Keratinocyte (primary cell): ENCODE results near the gene TBL1XR1. TPM values are rescaled to one million over a fixed set of nuclear protein-coding genes. Genes with fewer than 3 reads are reported as not detected.
"Not testable (repeated sequence)": the region's sequence is repeated elsewhere in the genome, so short reads cannot be mapped to it uniquely, and the experiment has no call there.

Experiments
- DNase-seq: peaks from one replicate; pipeline ENCODE4 v3.0.0-alpha.2; 2011; ENCODE audit warnings: low read depth, missing footprints, low spot score
- FAIRE-seq: peaks from 2 replicates; lab custom pipeline; 2011; peaks lifted over from hg19 to GRCh38; lab: Jason Lieb, UNC
- H2AFZ ChIP-seq: 2 replicates; pipeline ENCODE4 v1.6.0; 2012; ENCODE audit warnings: low read length, control low read depth, inconsistent platforms; ENCODE audit not compliant: control insufficient read depth
- H3K27ac ChIP-seq: 2 replicates; pipeline ENCODE4 v1.5.1; 2011; ENCODE audit warnings: low read length; ENCODE audit not compliant: control insufficient read depth, insufficient read depth
- H3K27me3 ChIP-seq: 3 replicates; pipeline ENCODE4 v1.6.0; 2011; ENCODE audit warnings: low read length; ENCODE audit not compliant: control insufficient read depth, insufficient read depth; ENCODE audit errors: extremely low read depth
- H3K36me3 ChIP-seq, 2 experiments: 2 replicates in 1 of 2; 3 replicates in 1 of 2; pipeline ENCODE4 v1.5.1; 2011; ENCODE audit warnings: low read length in 2 of 2, mild to moderate bottlenecking in 1 of 2; ENCODE audit not compliant: control insufficient read depth in 2 of 2, insufficient read depth in 2 of 2; ENCODE audit errors: extremely low read depth in 1 of 2
- H3K4me1 ChIP-seq: 3 replicates; pipeline ENCODE4 v1.5.1; 2011; ENCODE audit warnings: low read length; ENCODE audit not compliant: control insufficient read depth, insufficient read depth; ENCODE audit errors: extremely low read depth
- H3K4me2 ChIP-seq: 3 replicates; pipeline ENCODE4 v1.6.0; 2011; ENCODE audit warnings: low read depth, low read length; ENCODE audit not compliant: control insufficient read depth, insufficient read depth; ENCODE audit errors: extremely low read depth
- H3K4me3 ChIP-seq, 3 experiments: fragments of 200-600 bp in 1 of 3; sonication (generic) in 1 of 3; 2 replicates in 2 of 3; 3 replicates in 1 of 3; pipeline ENCODE4 v1.5.1; 2011 to 2016; ENCODE audit warnings: low read length in 3 of 3, mild to moderate bottlenecking in 3 of 3, control low read depth in 2 of 3, inconsistent platforms in 1 of 3, low read depth in 1 of 3, mixed read lengths in 1 of 3, mixed run types in 1 of 3, moderate library complexity in 1 of 3; ENCODE audit not compliant: control insufficient read depth in 2 of 3, insufficient read depth in 2 of 3; ENCODE audit errors: extremely low read depth in 1 of 3
- H3K79me2 ChIP-seq: 2 replicates; pipeline ENCODE4 v1.6.0; 2012; ENCODE audit warnings: low read length; ENCODE audit not compliant: control insufficient read depth, insufficient read depth
- H3K9ac ChIP-seq: 3 replicates; pipeline ENCODE4 v1.6.0; 2011; ENCODE audit warnings: low read length; ENCODE audit not compliant: control insufficient read depth, insufficient read depth; ENCODE audit errors: extremely low read depth
- H3K9me1 ChIP-seq: 3 replicates; pipeline ENCODE4 v1.6.0; 2011; ENCODE audit warnings: low read length; ENCODE audit not compliant: control insufficient read depth, insufficient read depth; ENCODE audit errors: extremely low read depth
- H3K9me3 ChIP-seq: 2 replicates; pipeline ENCODE4 v1.5.1; 2012; ENCODE audit warnings: low read depth, low read length; ENCODE audit not compliant: control insufficient read depth
- H4K20me1 ChIP-seq: 3 replicates; pipeline ENCODE4 v1.6.0; 2011; ENCODE audit warnings: low read length; ENCODE audit not compliant: control insufficient read depth, insufficient read depth; ENCODE audit errors: extremely low read depth
- EZH2 ChIP-seq: IDR thresholded peaks from one replicate; pipeline ENCODE4 v1.6.1; 2012; ENCODE audit warnings: inconsistent platforms, mild to moderate bottlenecking, low read length, moderate library complexity
- dilution Hi-C: fragments of 300-500 bp; cut with MboI; formaldehyde crosslinking; loops from one replicate; pipeline ENCODE4 v1.7.0; 2020; ENCODE audit warnings: low sequenced_read_pairs; ENCODE audit not compliant: extremely low pct_ligation_motif_present
- polyA plus RNA-seq, 5 experiments: library from polyadenylated mRNA; depleted of rRNA in 3 of 5; stranded (reverse) in 3 of 5; stranded (forward) in 1 of 5; unstranded in 1 of 5; fragments of >200 nt; gene quantifications; 1 replicate in 1 of 5; 2 replicates in 3 of 5; 3 replicates in 1 of 5; pipeline versions ENCODE4 v1.2.1 to v1.2.3, GENCODE V29; 2011 to 2012; ENCODE audit warnings: missing spikeins in 2 of 5, low read depth in 1 of 5, low replicate concordance in 1 of 5
- TF ChIP-seq, protein P1 (sequence below), 3 experiments: IDR thresholded peaks in 1 of 3; conservative IDR thresholded peaks in 1 of 3; optimal IDR thresholded peaks in 1 of 3; 2 replicates in 2 of 3; 3 replicates in 1 of 3; pipeline versions ENCODE3 to v1.5.1; 2011; ENCODE audit warnings: low read length in 3 of 3, mild to moderate bottlenecking in 3 of 3, moderate library complexity in 2 of 3, control low read depth in 1 of 3, inconsistent platforms in 1 of 3; ENCODE audit not compliant: insufficient read depth in 2 of 3; ENCODE audit errors: extremely low read depth in 1 of 3

The TBL1XR1 gene
- polyA plus RNA-seq, 1 donor (not counting 4 experiments of a cell fraction or from before 2014, with no cell fraction given), result 169 TPM

DNA sequence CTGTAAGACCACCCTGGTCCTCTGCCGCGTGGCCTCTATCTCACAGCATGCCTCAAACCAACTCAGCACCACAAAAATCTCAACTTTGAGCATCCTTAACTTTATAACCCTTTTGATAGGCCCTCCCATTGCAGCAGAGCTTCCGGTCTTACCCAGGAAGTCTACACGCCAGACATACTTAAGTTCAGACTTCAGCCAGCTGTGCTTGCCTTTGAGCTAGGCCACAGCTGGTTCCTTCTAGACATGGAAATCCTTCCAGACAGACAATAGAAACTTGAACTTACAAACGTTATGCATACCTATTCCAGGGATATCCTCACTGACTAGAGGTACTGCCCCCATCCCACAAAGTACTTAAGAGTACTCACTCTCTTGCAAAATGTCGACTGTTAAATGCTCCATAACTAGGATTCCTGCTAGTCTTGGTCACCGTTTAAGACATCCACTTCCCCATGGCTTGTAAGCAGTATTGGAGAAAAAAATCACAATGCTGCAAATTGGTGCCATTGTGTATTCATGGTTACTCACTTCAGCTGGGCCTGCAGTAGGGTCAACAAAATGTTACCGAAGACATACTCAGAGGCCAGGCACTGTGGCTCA lies 183.5 kb downstream of the TBL1XR1 start:
- FAIRE-seq (no peak), DNase-seq (no peak)
- Histone ChIP-seq H2AFZ (no peak overlapping the region), H3K4me2 (no peak overlapping the region), H4K20me1 (no peaks in the 10 kb centered on the region), H3K79me2 (no peaks in the 10 kb centered on the region), H3K4me3 (no peak overlapping the region), H3K9me3 (no peaks in the 10 kb centered on the region), H3K9me1 (no peaks in the 10 kb centered on the region), H3K27me3 (no peaks in the 10 kb centered on the region), H3K9ac (no peak overlapping the region), H3K27ac (no peak overlapping the region), H3K36me3 (peaks cover 2% of the 10 kb centered on the region in 2 experiments), H3K4me1 (no peaks in the 10 kb centered on the region)
- TF ChIP-seq, protein P1, sequence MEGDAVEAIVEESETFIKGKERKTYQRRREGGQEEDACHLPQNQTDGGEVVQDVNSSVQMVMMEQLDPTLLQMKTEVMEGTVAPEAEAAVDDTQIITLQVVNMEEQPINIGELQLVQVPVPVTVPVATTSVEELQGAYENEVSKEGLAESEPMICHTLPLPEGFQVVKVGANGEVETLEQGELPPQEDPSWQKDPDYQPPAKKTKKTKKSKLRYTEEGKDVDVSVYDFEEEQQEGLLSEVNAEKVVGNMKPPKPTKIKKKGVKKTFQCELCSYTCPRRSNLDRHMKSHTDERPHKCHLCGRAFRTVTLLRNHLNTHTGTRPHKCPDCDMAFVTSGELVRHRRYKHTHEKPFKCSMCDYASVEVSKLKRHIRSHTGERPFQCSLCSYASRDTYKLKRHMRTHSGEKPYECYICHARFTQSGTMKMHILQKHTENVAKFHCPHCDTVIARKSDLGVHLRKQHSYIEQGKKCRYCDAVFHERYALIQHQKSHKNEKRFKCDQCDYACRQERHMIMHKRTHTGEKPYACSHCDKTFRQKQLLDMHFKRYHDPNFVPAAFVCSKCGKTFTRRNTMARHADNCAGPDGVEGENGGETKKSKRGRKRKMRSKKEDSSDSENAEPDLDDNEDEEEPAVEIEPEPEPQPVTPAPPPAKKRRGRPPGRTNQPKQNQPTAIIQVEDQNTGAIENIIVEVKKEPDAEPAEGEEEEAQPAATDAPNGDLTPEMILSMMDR (optimal IDR thresholded peaks at IDR 0.05 in 1 of 3, IDR thresholded peaks at IDR 0.05 in 1 of 3, conservative IDR thresholded peaks at IDR 0.05 in 1 of 3; ENCODE audit: extremely low read depth in 1 of 3, insufficient read depth in 2 of 3, low read length in 3 of 3), result no peak
- TF ChIP-seq EZH2, result no peak
- dilution Hi-C loops, result no loop called here

DNA sequence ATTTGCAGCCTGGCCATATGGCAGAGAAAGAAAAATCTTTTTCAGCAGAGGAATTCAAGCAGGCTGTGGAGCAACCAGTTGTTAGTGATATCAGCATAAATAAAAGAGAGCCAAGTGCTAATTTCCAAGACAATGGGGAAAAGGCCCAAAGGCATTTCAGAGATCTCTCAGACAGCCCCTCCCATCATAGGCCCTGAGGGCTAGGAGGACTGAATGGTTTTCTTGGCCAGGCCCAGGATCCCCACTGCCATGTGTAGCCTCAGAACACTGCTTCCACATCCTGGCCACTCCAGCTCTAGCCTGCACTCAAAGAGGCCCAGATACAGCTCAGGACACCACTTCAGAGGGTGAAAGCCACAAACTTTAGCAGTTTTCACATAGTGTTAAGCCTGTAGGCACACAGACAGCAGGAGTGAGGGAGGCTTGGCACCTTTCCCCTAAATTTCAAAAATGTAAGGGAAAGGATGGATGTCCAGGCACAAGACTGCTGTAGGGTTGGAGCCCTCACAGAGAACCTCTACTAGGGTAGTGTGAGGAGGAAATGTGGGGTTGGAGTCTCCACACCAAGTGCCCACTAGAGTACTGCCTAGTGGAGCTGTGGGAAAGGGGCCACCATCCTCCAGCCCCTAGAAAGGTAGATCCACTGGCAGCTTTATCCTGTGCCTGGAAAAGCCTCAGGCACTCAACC lies 191.4 kb downstream of the TBL1XR1 start:
- FAIRE-seq (no peak), DNase-seq (no peak)
- no peaks in the 10 kb centered on the region for H3K79me2 ChIP-seq
- no peaks in the 10 kb centered on the region for H3K27me3 ChIP-seq
- no peak overlapping the region for H3K27ac ChIP-seq
- dilution Hi-C loops, result no loop called here
- H3K9me3 ChIP-seq, result peaks cover 5% of the 10 kb centered on the region
- H2AFZ ChIP-seq, result no peak overlapping the region
- H3K36me3 ChIP-seq, result no peaks in the 10 kb centered on the region
- no peaks in the 10 kb centered on the region for H4K20me1 ChIP-seq
- no peaks in the 10 kb centered on the region for H3K4me1 ChIP-seq
- no peak for TF ChIP-seq EZH2
- TF ChIP-seq, protein P1 (optimal IDR thresholded peaks at IDR 0.05 in 1 of 3, IDR thresholded peaks at IDR 0.05 in 1 of 3, conservative IDR thresholded peaks at IDR 0.05 in 1 of 3; ENCODE audit: extremely low read depth in 1 of 3, insufficient read depth in 2 of 3, low read length in 3 of 3), result no peak
- H3K4me2 ChIP-seq, result no peak overlapping the region
- no peaks in the 10 kb centered on the region for H3K9me1 ChIP-seq
- H3K9ac ChIP-seq, result no peak overlapping the region
- no peak overlapping the region for H3K4me3 ChIP-seq

DNA sequence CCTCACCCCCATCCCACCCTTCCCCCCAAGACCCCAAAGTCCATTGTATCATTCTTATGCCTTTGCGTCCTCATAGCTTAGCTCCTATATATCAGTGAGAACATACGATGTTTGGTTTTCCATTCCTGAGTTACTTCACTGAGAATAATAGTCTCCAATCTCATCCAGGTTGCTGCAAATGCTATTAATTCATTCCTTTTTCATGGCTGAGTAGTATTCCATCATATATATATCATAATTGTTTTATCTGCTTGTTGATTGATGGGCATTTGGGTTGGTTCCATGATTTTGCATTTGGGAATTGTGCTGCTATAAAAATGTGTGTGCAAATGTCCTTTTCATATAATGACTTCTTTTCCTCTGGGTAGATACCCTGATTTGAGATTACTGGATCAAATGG lies 197.1 kb downstream of the TBL1XR1 start:
- H3K9me3 ChIP-seq, dilution Hi-C loops, H3K27me3 ChIP-seq, H3K9me1 ChIP-seq, H4K20me1 ChIP-seq, DNase-seq, FAIRE-seq, H3K4me3 ChIP-seq, H3K9ac ChIP-seq, H3K4me2 ChIP-seq, H2AFZ ChIP-seq, H3K4me1 ChIP-seq, H3K79me2 ChIP-seq, H3K27ac ChIP-seq, H3K36me3 ChIP-seq: not testable (repeated sequence)
